HG03025 (cell line): ENCODE results near the gene KLHL25.

ENCODE experiments used
- ATAC-seq: cut with Tn5 transposase; IDR thresholded peaks from one replicate; pipeline ENCODE4 v1.9.1; 2021; ENCODE audit warnings: mild to moderate bottlenecking, moderate library complexity; ENCODE audit not compliant: unreplicated experiment, low FRiP score

KLHL25 gene

DNA sequence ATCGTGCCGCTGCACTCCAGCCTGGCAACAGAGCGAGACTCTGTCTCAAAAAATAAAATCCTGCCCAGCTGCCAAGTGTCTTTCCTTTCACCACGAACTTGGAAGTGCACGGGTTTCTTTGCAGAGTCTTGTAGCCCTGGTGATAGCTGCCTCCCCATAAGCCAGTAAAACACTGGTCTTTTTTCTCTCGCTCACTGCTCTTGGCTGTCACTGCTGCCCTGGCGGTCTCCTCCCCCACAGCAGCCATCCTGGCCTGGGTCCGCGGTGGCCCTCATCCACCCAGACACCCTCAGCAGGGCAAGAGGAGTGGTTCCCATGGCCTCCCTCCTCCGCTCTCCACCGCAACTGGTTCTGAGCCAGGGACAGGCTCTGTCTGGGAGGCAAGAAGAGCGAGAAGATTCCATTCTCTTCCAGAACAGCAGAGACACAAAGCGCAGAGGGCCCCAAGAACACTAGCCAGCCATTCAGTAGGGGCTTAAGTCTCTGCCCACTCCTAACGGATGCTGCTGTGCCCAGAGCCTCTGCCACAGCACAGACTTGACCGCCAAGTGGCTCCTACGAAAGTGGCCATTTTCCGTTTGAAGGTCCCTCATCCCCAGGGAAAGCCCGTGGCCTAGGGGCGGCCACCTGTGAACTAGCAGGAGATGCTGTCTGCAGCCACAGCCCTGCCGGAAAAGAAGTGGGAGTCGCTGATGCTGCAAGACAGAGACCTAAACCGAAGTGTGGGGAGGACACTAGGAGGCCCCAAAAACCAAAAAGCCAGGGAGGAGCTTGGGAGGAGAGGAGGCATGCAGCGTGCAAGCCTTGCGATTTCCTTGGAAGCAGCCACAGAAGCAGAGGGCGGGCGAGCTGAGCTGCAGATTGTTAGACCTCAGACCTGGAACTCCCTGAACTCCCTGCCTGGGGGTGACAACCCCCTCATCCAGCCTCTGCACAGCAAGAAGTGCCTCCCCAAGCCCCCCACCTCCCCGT, 44.1 kb downstream of the KLHL25 start:
- ATAC-seq: no peak

DNA sequence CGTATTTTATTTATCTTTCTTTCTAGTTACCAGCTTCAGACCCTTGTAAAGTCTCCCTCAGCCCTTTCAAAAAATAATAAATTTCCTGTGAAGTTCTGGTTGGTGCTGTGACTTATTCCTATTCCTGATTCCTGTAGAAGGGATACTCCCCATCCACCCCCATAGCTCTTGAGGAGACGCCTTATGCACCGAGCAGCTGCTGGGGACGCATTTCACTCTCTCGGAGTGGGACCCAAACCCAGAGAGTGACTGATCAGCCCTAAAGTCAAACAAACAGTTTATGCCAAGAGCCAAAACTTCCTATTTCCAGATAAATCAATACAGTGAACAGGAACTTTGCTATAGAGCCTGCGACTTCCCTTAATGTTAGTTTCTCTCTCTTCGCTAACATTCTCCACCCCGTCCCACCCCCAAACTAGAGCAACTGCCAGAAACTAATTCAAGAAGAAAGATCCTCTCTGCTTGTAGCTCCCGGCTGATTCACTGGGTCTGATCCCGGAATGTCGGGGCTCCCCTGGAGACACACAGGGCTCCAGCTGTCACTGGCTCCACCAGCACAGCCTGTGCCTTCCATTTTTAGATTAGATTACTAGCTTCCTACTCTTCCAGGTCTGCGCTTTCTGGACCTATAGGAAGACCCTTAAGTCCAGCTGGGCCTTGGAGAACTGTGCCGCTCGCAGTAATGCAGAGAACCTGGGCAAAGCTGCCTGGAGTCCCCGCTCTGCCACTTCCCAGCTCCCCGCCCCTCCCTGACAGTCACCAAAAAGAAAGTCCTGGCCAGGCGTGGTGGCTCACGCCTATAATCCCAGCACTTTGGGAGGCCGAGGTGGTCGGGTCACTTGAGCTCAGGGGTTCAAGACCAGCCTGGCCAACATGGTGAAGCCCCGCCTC, 45.2 kb downstream of the KLHL25 start:
- no peak for ATAC-seq

GRCh38 chr15:85748729-85749128, 46.0 kb downstream of the KLHL25 start:
- no peak for ATAC-seq

DNA sequence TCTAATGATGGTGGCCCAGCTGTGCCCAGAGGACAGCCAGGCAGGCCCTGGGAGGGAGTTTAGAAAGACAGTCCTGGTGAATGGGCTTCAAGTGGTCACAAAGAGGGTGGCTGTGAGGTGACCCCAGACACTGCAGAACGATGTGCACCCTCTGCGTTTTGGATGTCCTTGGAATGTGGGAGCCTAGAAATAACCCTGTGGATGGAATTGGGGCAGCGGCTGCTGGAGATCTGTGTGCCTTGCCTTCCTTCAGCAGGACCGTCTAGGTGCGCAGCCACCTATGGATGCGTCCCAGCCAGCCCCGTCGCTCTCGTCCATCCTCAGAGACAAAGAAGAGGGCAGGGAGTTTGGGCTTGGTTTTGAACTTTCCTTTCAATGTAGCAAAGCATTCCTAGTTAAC, 46.5 kb downstream of the KLHL25 start:
- no peak for ATAC-seq

GRCh38 chr15:85746641-85747040, 48.1 kb downstream of the KLHL25 start:
- ATAC-seq: no peak

DNA sequence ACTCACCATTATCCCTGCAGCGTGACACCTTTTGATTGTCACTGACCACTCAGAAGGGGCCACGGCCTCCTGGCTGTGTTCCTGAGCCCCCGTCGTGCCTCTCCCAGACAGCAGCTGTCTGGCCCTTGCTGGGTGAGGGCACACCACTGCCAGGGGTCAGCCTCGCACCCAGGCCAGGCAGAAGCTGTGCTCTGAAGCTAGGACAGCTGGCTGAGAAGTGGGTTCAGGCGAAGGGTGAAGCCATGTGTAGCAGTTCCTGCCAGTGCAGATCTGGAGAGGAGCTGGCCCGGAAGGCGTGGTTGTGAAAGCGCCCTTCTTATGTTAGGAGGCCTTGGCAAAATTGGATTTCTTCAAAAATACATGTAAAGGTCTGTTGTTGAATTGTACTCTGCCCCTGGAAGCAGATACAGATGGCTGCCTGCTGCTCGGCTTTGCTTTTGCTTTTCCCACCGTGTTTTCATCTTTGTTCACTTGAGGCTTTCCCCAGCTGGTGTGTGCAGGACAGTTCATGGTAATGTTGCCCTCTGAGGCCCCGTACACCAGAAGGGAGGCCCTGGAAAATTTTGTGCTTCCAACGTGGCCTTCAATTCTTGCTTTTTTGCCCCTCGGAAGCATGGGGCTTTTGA, 49.1 kb downstream of the KLHL25 start:
- no peak for ATAC-seq

GRCh38 chr15:85745023-85745422, 49.7 kb downstream of the KLHL25 start:
- ATAC-seq: no peak

DNA sequence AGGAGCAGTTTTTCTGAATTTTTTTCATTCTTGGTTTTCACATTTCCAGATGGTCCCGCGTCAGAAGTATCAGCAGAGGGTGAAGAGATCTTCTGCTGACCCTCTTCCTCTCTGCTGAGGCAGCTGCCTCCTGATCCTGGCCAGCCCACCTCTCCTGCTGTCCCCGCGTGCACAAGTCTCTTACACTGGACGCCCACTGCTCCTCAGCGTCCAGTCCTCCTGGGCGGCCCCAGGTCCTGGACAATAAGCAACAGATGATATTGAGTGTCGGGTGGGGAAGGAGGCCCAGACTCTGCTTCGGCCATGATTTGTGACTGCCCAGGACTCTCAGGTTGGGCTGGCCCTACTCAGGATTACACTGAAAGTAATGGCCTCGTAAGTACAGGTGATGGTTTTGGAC, 50.1 kb downstream of the KLHL25 start:
- ATAC-seq: no peak

DNA sequence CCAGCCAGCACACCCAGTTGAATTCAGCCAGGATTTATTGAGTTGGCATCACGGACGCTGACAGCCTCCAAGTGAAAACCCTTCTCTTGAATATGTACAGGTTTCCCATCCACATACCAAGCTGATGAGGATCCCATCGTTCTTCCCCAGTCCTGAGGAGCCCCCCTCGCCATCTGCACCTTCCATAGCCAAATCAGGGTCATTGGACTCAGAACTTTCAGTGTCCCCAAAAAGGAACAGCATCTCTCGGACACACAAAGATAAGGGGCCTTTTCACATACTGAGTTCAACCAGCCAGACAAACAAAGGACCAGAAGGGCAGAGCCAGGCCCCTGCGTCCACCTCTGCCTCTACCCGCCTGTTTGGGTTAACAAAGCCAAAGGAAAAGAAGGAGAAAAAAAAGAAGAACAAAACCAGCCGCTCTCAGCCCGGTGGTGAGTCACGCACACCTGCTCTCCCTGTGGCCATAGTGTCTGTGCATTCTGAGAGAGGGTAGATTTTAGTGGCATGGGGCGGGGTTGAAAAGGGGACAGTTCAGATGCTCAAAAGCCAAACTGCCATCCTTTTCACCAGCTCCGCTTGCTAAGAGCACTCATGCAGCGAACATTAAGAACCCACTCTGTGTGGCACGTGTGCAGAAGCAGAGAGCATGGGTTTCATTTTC, 51.2 kb downstream of the KLHL25 start:
- no peak for ATAC-seq

- ATAC-seq: no peak
Measured at GRCh38 chr15:85742186-85742821, 52.4 kb downstream of the KLHL25 start.

DNA sequence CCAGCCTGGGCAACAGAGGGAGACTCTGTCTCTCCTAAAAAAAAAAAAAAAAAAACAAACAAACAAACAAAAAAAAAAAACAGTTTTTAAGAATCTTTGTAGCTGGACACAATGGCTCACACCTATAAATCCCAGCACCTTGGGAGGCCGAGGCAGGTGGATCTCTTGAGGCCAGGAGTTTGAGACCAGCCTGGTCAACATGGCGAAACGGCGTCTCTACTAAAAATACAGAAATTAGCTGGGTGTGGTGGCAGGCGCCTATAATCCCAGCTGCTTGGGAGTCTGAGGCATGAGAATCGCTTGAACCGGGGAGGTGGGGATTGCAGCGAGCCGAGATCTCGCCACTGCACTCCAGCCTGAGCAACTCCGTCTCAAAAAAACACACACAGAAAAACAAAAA, 53.1 kb downstream of the KLHL25 start:
- no peak for ATAC-seq

GRCh38 chr15:85741021-85741421, 53.7 kb downstream of the KLHL25 start:
- no peak for ATAC-seq

DNA sequence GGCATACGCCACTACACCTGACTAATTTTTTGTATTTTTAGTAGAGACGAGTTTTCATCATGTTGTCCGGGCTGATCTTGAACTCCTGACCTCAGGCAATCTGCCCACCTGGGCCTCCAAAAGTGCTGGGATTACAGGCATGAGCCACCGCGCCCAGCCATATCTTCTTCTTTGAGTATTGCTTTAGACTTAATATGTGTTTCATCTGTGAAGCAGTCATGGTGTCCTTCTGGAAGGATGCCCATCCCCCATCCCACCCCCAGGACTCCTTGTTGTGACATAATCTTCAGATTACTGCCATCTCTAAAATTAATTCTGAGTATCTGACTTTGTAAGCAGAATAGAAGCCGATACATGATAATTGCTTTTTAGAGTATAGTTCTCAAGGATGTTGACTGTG, 57.7 kb downstream of the KLHL25 start:
- ATAC-seq: no peak

GRCh38 chr15:85733416-85733815, 61.3 kb downstream of the KLHL25 start:
- ATAC-seq: no peak

GRCh38 chr15:85730001-85730820, 64.5 kb downstream of the KLHL25 start:
- ATAC-seq: no peak

DNA sequence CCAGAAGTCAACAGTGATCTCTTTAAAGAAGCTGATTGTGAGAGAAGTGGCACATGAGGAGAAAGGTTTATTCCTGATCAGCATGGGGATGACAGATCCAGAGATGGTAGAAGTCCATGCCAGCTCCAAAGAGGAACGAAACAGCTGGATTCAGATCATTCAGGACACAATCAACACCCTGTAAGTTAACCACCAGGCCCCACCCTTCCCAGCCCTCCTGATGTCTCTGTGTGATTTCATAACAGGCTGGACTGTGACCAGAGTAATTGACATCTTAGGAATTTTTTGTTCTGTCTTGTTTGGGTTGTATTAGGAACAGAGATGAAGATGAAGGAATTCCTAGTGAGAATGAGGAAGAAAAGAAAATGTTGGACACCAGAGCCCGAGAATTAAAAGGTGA, 67.7 kb downstream of the KLHL25 start:
- ATAC-seq: no peak

DNA sequence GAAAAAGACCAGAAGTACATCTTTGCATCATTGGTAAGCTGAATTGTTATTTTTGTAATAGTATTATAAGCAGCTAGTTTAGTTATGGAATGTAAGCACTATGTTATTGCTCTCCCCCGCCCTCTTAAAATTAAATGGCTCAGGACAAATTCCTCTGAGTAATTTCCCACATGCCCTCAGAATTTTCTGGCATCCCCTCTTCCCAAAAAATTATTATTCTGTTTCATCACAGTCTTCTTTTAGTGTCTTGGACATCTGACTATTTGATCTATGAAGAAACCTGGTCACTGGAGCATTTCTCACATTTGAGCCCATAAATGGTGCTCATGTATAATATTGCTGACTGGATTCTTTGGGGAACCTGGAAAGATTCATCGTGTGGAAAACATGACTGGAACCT, 68.3 kb downstream of the KLHL25 start:
- ATAC-seq: no peak

GRCh38 chr15:85725564-85725963, 69.2 kb downstream of the KLHL25 start:
- no peak for ATAC-seq

GRCh38 chr15:85725019-85725418, 69.7 kb downstream of the KLHL25 start:
- ATAC-seq: no peak
